GM19467 (cell line): ENCODE measurements around the gene STXBP5.

ENCODE experiments used
- ATAC-seq: cut with Tn5 transposase; IDR thresholded peaks from one replicate; pipeline ENCODE4 v1.9.1; 2021; ENCODE audit warnings: mild to moderate bottlenecking, moderate library complexity; ENCODE audit not compliant: unreplicated experiment

Gene STXBP5

DNA sequence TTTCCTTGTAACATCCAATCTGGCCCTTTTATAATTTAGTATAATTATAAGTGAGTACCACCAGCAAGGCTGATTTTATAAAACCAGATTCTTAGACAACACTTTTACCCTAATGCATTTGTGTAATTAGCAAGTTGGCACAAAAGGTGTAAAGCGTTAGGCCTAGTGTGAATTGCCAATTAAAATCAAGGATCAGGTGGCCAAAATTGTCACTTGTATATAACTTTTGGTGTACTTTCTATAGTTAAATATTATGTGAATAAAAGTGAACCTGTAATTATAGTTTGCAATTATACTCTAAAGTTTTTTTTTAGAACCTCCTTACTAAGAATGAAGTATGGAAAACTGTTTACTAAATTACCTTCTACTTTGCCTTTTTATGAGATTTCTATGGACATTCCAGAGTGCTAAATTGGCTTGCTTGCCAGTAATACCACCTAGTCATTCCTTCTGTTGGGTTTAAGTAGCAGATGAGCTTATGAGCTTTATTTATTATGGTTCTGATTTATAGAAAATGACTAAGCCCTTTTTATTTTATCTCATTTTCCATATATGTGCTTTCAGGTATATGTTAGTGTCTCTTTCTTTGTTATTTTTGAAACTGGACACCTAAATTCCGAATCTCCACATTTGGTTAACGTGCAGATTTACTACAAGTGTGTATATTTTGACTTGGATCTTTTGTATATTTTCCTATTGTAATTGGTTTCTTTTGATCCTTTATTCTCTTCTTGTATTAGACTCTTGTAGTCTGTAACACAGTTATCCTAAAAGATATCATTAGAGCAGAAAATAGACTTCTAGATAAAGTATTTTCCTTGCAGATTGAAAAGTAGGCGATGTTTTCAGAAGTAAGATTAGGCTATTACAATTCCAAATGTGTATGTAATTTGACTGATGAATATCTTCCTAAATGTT, 3.9 kb downstream of the STXBP5 start:
- no peak for ATAC-seq

DNA sequence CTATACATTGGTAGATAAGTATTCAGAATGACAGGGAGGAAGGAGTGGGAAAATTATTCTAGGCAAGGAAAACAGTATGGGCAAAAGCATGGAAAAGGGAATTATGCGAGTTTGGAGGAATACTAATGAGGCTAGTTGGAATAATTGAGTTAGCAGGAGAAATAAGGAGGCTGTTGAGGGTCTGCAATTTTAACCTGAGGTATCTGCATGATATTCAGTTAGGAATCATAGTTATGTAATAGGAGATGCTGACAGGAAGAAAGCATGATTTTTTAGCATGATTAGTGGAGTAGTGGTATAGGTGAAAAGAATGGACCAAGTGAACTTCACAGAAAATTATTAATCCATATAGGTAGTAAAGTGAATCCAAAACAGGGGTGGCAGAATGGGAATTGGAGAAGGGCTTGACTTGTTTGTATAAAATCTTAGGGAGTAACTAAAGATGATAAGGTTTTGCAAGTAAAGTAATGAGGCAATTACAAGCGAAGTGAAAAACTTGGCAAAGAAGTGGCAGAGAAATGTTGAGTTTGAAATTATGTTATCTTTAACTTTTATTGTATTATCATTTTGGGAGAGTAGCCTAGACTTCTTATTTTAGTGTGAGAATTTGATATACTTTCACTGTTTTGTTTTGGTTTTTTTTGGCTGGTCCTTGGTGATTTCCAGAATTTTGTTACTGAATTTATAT, 5.7 kb downstream of the STXBP5 start:
- ATAC-seq = no peak

DNA sequence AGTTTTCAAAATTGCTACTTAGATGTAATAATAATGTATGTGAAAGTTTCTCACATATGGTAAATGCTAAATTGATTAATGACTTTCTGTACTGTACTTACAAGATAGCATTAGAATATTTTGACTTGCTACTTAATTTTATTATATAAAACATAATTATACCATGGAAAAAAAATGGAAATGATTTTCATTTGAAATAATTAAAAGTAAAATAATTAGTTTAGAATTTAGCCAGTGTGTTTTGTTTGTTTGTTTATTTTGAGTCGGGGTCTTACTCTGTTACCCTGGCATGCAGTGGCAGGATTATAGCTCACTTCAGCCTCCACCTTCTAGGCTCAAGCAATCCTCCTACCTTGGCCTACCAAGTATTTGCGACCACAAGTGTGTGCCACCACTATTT, 7.1 kb downstream of the STXBP5 start:
- no peak for ATAC-seq

DNA sequence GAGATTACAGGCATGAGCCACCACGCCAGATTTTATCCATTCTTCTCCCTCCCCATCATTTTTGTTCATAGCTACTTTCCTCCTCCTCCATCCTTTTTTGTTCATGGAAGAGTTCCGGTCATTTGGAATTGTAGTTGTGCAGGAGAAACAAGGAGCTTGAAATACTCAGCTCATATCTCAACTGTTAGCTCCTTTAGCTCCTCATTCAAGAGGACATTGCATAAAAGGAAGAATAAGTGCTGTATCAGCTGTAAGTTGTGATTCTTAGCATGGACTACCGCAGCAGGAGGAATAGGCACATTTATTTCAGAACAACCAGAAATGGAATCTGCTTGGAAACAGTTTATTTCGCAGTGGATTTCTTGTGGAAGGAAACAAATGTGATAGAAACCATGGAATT, 7.6 kb downstream of the STXBP5 start:
- ATAC-seq = no peak

DNA sequence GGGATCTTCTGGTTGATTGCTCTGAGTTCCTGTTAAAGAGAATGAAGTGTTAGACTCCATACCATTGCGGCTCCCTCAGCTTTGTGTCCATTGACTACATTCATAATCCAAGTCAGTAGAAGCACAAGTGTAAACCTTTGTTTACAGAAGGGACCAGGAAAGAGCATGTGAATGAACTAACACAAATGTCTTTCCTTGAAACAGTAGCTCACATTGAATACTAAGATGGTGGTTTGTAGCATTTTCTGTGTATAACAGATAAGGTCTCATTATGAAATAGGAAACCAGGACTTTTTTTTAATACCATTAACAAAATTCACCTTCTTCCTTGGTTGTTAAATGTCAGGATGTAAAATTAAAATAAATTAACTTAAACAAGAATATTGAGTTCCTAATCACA, 8.4 kb downstream of the STXBP5 start:
- ATAC-seq = no peak

DNA sequence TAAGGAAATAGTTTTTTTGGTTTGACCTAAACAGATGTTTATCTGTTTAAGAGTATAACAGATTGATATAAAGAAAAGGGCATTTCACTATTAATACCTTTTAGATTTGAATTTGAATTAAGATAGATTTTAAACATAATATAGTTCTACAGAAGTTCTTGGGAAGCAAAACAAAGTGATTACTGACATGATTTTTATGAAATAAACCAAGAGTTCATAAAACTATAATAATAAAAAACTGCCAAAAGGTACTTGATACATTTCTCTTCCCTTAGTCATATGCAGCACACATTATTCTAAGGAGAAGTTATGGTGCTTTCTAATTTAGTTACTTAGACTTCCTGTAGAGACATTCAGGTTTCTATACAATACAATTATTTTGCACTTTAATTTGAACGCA, 9.6 kb downstream of the STXBP5 start:
- ATAC-seq = no peak

DNA sequence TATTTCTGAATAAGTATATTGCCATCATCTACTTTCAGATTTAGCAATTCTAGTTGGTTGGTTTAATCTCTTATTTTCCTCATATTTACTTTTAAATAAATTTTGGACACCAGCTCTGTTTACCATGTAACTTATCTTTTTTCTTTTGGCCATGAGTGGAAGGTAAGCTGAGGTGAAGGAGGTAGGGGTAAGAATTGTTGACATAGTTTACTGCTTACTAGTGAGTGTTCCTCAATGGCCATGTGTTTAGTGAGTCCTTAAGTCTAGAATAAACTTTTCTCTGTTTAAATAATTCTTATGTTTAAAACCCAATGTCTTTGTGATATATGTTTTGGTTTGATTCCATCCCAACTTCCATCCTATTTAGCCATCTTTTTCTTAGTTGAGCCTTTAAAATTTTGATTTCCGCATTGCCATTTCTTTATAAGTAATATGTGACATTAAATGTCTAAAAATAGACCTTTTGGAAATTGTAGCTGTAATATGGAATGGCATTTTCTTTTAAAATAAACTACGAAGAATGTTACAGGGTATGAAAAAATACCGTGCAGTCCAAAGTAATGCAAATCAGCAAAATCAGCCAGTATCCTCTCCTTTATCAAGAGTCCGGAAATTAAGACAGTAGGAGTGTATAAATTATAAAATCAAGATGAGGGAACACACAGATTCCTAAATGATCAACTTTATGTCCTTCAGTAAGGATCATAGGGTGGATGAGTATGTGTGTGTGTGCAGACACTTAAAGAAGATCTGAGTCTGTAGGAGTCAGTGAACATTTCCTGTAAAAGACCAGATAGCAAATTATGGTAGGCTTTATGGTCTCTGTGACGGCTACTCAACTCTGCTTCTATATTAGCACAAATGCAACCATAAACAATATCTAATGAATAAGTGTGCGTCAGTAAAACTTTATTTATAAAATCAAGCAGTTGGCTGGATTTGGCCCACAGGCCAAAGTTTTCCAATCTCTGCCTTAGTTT, 10.3 kb downstream of the STXBP5 start:
- ATAC-seq = no peak

DNA sequence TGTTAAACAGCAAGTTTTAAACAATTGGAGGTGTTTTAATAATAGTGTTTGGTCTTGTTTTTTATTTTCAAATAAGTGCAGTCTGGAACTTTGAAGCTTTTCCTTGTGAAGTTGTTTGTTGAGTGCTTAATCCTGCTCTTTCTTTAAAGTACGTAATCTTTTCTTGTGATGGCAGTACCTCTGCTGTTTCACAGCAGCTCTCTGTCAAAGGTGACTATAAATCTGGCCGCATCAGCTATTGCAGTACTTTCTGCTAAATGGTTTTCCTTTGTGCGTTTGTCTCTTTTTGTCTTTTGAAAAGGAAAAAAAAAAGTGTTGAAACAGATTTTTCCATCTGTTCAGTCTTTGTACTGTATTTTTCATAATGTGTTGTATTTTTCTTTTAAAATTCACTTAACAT, 12.7 kb downstream of the STXBP5 start:
- ATAC-seq = no peak

DNA sequence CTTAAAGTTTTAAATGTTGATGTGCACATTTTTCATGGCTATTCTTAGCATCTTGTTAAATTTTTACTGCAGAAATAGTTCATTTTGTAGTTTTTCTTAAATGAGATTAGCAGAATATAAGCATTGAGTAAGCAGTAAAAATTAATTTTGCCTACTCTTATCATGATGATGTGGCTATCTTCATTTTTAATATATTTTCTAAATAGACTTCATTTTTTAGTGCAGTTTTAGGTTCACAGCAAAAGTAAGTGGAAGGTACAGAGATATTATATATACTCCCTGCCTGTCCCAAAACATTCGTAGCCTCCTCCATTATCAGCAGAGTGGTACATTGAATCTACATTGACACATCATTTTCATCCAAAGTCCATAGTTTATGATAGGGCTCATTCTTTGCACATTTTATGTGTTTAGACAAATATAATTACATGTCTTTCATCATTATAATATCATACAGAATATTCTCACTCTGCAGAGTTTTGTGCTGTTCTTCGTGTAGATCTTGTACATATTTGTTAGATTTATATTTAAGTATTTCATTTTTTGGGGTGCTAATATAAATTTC, 13.7 kb downstream of the STXBP5 start:
- ATAC-seq = no peak

DNA sequence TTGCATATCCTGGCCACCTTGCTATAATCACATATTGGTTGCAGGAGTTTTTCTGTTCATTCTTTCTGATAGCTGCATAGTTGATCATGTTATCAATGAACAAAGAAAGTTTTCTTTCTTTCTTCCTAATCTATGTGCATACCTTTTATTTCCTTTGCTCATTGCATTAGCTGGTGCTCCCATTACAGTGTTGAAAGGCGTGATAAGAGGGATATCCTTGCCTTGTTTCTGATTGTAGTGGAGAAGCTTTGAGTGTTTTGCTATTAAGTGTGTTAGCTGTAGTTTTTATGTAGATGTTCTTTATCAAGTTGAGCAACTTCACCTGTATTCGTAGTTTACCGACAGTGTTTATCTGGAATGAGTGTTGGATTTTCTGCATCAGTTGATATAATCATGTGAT, 14.6 kb downstream of the STXBP5 start:
- ATAC-seq = no peak

DNA sequence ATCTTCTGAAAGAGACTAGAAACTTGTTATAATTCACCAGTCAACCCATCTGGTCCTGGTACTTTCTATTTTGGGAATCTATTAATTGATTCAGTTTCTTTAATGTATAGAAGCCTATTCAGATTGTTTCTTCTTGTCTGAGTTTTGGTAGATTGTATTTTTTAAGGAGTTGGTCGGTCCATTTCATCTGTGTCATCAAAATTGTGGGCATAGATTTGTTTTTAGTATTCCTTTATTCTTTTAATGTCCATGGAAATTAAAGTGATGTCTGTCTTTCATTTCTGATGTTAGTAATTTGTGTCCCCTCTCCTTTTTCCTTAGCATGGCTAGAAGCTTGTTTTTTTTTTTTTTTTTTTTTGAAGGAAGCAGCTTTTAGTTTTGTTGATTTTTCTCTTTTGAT, 15.2 kb downstream of the STXBP5 start:
- no peak for ATAC-seq

DNA sequence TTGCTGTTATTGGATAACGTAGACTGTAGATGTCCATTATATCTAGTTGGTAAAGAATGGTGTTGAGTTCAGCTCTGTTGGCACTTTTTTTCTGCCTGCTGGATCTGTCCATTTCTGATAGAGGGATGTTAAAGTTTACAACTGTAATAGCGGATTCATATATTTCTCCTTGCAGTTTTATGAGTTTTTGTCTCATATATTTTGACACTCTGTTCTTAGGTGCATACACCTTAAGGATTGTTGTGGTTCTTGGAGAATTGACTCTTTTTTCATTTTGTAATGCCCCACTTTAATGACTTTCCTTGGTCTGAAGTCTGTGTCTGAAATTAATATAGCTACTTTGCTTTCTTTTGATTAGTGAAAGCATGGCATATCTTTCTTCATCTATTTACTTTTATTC, 16.1 kb downstream of the STXBP5 start:
- no peak for ATAC-seq

DNA sequence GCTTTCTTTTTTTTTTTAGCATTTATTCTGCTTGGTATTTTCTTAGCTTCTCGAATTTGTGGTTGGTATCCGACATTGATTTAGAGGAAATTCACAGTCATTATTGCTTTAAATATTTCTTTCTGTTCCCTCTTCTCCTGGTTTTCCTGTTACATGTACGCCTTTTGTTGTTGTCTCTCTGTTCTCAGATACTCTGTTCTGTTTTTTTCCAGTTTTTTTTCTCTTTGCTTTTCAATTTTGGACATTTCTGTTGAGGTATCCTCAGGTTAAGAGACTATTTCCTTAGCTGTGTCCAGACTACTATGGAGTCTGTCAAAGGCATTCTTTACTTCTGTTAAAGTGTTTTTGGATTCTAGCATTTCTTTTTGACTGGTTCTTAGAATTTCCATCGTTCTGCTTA, 17.5 kb downstream of the STXBP5 start:
- ATAC-seq = no peak

DNA sequence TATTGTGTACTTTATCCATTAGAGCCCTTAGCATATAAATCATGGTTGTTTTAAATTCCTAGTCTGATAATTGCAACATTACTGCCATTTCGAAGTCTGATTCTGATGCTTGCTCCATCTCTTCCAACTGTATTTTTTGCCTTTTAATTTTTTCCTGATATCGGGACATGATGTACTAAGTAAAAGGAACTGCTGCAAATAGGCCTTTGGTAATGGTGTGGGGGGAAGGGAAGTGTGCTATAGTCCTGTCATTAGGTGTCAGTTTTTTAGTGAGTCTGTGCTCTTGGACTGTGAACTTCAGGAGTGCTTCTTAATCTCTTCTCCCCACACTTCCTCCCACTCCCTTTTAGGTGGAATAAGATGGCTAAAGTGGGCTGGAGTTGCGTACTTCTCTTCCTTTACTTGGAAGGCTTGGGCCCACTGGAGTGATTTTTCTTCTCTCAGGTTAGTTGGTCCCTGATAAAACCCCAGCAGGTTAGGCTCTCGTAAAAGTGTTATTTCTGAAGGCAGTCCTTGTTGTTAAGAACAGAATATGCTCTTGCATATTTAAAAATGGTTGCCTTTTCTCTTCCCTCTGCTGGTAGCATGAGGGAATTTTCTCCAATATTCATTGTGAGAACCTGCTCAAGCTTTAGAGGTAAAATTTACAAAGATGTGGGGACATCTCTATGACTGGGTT, 18.1 kb downstream of the STXBP5 start:
- no peak for ATAC-seq

DNA sequence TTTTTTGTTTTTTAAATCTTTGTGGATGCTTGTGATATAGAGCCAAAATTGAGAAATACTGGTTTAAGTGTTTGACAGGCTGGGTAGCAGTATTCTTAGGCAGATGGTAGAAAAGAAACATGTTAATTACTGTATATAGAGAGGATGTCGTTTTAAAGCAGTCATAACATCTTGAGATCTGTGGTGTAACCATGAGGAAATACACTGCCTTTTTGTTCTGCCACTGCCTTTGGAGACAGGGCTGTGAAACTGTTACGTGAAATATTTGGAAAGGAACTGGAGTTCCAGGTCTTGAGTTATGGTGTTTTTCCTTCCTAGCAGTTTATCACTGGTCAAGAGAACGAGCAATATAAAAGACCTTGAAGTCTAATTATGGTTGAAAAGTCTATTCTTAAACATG, 19.5 kb downstream of the STXBP5 start:
- no peak for ATAC-seq

DNA sequence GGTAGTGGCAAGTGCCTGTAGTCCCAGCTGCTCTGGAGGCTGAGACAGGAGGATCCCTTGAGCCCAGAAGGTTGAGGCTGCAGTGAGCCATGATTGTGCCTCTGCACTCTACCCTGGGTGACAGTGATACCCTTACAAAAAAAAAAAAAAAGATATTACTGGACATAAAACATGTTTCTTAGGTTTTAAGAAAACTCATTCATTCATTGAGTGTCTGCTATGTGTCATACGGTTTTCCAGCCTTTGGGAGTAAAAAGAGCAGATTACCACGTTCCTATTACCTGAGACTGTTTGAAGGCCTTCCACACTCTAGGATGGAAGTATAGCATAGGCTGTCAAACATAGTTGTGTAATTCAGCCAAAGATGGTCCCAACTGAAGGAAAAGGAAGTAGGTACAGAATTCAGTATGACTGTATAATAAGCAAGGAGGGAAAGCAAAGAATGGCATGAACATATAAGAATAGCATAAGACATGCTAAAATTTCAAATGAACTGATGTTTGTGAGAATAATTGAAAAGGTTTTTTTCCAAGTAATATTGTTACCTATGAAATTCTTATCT, 22.0 kb downstream of the STXBP5 start:
- ATAC-seq = no peak

DNA sequence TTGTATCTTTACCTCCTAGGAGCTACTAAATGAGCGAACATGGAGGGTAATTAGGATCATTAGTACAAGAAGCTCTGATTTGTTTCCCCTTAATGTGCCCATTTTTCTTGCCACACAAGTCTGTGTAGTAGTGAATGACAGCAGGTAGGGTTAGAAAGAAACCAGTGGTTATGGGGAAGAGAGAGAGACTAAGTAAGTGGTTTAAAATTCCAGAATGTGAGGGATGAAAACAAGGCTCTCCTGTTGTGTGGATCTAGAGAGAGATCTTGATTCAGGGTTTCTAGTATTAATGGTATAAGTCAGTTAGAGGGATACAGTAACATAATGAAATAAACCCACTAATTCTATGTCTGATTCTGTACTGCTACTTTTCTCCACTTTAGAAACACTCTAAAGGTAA, 22.7 kb downstream of the STXBP5 start:
- no peak for ATAC-seq

DNA sequence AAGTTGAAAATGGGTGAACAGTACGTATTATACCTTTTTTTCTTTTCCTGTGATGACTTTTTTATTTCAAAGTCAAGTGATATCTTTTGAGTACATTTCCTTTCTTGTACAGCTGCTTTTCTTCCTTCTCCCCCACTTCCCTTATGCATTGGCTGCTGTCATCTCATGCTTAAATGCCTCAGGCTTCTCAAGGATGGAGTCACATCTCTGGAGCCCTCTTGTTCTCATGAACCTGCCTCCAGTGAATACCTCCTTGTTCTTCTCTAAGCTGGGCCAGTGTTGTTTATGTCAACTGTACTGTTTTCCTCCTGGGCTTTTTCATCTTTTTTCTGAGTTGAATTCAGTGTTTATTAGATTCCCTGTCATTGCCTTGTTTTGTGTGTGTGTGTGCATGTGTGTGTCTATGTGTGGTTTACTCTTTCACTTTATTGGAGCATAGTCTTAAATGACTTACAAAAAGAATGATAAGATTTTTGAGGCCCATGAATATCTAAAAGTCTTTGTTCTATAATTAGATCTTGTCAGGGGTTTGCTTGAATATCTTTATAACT, 23.6 kb downstream of the STXBP5 start:
- ATAC-seq = no peak

DNA sequence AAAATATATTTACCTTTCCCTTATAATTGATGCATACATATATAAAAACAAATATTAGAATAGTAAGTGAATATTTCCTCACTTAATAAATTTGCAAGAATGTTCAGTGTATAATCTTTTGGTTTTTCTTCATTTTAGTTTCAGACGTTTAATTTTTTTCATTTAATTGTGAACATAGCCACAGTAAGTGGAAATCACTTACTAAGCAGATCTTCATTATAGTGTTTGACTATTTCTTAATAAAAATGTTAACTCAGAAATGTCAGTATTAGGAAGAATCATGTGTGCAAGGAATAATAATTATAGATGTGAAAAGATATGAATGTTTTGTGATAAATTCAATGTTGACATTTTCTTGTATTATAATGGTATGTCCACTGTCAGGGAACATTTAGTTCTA, 27.4 kb downstream of the STXBP5 start:
- no peak for ATAC-seq

DNA sequence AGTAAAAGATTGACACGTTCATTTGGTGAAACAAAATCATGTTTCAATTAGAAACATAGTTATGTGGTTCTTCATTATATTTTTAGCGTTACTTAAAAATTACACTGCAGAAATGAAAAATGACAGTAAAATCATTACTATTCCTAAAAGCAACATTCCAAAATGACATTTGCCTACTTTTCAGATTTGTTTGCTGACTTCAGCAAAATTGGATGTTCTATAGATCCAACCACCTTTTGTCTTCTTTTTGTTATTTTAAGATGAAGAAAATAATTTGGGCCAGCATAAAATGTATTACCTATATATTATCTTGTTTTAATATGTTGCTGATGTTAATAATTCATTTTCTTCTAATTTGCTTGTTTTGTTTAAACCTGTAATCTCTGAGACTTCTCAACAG, 30.5 kb downstream of the STXBP5 start:
- ATAC-seq = no peak
